Measurements from ENCODE around the gene ZNF383. TPM values are rescaled to one million over a fixed set of nuclear protein-coding genes. Genes with fewer than 3 reads are reported as not detected.
A peak's percentile ranks its signal among the peaks of the same experiment; 100 is the strongest.
"Not testable (repeated sequence)": the region's sequence is repeated elsewhere in the genome, so short reads cannot be mapped to it uniquely, and the experiment has no call there.

ZNF383 gene
- total RNA-seq, 1 donor from 2014 or later: 8.2 TPM

DNA sequence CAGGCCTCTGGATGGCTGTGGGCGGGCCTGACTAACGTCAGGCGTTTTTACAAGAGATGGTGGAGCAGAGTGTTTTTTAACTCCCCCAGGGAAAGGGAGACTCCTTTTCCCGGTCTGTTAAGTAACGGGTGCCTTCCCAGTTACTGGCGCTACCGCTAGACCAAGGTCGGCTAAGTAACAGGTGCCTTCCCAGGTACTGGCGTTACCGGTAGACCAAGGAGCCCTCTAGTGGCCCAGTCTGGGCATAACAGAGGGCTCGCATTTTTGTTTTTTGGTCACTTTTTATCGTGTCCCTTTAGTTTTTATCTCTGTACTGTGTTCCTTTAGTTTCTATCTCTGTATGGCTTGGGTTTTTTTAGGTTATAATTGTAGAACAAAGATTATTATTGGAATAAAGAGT lies 10.0 kb downstream of the ZNF383 start:
- TF ChIP-seq, protein P1, sequence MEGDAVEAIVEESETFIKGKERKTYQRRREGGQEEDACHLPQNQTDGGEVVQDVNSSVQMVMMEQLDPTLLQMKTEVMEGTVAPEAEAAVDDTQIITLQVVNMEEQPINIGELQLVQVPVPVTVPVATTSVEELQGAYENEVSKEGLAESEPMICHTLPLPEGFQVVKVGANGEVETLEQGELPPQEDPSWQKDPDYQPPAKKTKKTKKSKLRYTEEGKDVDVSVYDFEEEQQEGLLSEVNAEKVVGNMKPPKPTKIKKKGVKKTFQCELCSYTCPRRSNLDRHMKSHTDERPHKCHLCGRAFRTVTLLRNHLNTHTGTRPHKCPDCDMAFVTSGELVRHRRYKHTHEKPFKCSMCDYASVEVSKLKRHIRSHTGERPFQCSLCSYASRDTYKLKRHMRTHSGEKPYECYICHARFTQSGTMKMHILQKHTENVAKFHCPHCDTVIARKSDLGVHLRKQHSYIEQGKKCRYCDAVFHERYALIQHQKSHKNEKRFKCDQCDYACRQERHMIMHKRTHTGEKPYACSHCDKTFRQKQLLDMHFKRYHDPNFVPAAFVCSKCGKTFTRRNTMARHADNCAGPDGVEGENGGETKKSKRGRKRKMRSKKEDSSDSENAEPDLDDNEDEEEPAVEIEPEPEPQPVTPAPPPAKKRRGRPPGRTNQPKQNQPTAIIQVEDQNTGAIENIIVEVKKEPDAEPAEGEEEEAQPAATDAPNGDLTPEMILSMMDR (IDR thresholded peaks at IDR 0.05): peak; percentile 41

DNA sequence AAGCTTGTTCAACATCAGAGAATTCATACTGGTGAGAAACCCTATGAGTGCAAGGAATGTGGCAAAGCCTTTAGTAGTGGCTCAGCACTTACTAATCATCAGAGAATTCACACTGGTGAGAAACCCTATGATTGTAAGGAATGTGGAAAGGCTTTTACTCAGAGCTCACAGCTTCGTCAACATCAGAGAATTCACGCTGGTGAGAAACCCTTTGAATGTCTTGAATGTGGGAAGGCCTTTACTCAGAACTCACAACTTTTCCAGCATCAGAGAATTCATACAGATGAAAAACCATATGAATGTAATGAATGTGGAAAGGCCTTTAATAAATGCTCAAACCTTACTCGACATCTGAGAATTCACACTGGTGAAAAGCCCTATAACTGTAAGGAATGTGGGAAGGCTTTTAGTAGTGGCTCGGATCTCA lies 25.2 kb downstream of the ZNF383 start:
- H3K36me3 Mint-ChIP-seq (ENCODE audit: unreplicated experiment): peaks cover 74% of the 10 kb centered on the region
- no peaks in the 10 kb centered on the region for H3K27me3 Mint-ChIP-seq (ENCODE audit: unreplicated experiment)
- no peak for DNase-seq (ENCODE audit: extremely low spot score, unreplicated experiment)
- no peak overlapping the region for H3K27ac Mint-ChIP-seq (ENCODE audit: unreplicated experiment)
- H3K4me1 Mint-ChIP-seq (ENCODE audit: unreplicated experiment): no peaks in the 10 kb centered on the region
- H3K4me3 Mint-ChIP-seq (ENCODE audit: unreplicated experiment): no peak overlapping the region
- TF ChIP-seq, protein P1 (IDR thresholded peaks at IDR 0.05): no peak
- H3K9me3 Mint-ChIP-seq (ENCODE audit: unreplicated experiment): peaks cover 50% of the 10 kb centered on the region

More for the DNA sequence above, 10.0 kb downstream of the ZNF383 start:
- DNase-seq (ENCODE audit: extremely low spot score, unreplicated experiment): no peak
- Mint-ChIP-seq H3K9me3 (ENCODE audit: unreplicated experiment) (peaks cover 34% of the 10 kb centered on the region), H3K36me3 (ENCODE audit: unreplicated experiment) (peaks cover 62% of the 10 kb centered on the region), H3K4me3 (ENCODE audit: unreplicated experiment) (no peak overlapping the region), H3K27ac (ENCODE audit: unreplicated experiment) (no peak overlapping the region), H3K27me3 (ENCODE audit: unreplicated experiment) (no peaks in the 10 kb centered on the region), H3K4me1 (ENCODE audit: unreplicated experiment) (no peaks in the 10 kb centered on the region)

DNA sequence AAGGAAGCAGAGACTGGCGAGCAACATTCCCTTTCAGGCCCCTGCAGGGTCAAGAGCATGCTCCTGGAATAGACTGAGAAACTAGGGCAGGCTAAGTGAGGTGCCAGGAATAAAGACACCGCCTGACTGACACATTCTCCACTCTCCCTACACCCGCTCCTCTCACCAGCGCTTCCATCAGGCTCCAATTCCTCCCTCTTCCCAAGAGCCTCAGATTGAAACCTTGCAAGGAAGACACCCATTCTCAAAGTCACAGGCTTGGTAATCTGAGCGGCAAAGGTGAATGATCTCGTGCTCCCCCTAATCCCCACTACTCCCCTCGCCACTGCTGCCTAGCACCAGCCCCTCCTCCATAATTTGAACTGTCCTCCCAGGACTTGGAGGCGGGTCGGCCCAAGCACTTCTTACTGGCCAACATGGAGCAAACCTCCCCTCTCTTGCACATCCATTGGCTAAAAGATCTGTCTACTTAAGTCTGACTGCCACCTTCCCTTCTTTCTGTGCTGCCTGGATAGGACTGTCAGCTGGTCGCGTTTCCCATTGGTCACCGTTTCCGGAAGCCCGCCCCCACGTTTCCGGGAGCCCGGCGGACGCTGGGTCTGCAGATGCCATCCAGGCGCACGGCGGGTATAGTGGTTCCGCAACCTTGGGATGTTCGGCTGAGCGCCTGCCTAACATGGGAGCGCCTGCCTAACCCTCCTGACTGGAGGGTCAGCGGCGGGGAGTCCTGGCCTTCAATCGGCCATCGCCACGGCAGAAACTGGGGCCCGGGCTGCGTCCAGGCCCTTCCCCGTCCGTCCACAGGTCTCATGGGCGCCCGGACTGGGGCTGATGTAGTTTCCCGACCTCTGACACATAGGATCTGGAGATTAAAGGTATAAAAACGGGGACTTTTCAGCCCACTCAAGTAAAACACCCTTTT lies 33.6 kb downstream of the ZNF383 start:
- no peaks in the 10 kb centered on the region for H3K27me3 Mint-ChIP-seq (ENCODE audit: unreplicated experiment)
- H3K36me3 Mint-ChIP-seq (ENCODE audit: unreplicated experiment): peaks cover 7% of the 10 kb centered on the region
- H3K9me3 Mint-ChIP-seq (ENCODE audit: unreplicated experiment): peaks cover 51% of the 10 kb centered on the region
- H3K27ac Mint-ChIP-seq (ENCODE audit: unreplicated experiment): no peak overlapping the region
- TF ChIP-seq, protein P1 (IDR thresholded peaks at IDR 0.05): no peak
- H3K4me3 Mint-ChIP-seq (ENCODE audit: unreplicated experiment): no peak overlapping the region
- no peaks in the 10 kb centered on the region for H3K4me1 Mint-ChIP-seq (ENCODE audit: unreplicated experiment)
- DNase-seq (ENCODE audit: extremely low spot score, unreplicated experiment): no peak

DNA sequence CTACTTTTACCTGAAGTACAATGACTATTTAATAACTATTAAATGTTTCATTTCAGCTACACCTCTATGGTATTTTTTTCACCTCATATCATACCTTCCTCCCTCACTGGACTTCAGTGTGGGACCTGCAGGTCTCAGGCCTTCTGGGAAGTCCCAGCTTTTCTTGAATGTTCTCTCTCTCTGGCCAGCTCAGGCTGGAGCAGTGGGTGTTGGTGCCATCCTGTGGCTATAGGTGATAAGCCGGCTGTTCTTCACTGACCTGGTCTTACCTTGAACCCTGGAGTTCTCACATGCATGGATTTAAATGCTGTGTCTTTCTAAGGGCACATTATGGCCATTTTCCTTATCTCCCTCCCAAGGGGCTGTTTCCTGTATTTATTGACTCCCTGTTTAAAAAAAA lies 45.0 kb downstream of the ZNF383 start:
- not testable (repeated sequence) for H3K27me3 Mint-ChIP-seq (ENCODE audit: unreplicated experiment); DNase-seq (ENCODE audit: extremely low spot score, unreplicated experiment); H3K4me3 Mint-ChIP-seq (ENCODE audit: unreplicated experiment); H3K4me1 Mint-ChIP-seq (ENCODE audit: unreplicated experiment); H3K27ac Mint-ChIP-seq (ENCODE audit: unreplicated experiment); H3K36me3 Mint-ChIP-seq (ENCODE audit: unreplicated experiment)
- peaks cover 16% of the 10 kb centered on the region for H3K9me3 Mint-ChIP-seq (ENCODE audit: unreplicated experiment)

DNA sequence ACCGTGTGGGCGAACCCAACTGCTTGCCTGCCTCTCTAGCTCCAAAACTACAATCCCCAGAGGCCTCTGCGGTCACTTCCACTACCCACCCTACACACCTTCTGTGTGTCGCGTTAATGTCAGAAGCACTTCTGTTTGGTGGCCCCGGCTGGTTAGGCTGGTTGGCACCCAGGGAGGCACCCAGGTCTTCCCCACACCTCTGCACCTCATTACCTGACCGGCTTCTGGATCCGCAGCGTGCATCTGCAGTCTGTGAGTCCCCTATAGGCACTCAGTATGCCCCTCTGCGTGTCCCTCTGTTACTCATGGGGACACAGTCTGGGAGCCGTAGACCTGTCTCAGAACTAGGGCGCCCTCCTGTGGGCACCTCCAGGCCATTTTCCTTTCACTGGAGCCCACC lies 49.0 kb downstream of the ZNF383 start:
- H3K4me1 Mint-ChIP-seq (ENCODE audit: unreplicated experiment): not testable (repeated sequence)

DNA sequence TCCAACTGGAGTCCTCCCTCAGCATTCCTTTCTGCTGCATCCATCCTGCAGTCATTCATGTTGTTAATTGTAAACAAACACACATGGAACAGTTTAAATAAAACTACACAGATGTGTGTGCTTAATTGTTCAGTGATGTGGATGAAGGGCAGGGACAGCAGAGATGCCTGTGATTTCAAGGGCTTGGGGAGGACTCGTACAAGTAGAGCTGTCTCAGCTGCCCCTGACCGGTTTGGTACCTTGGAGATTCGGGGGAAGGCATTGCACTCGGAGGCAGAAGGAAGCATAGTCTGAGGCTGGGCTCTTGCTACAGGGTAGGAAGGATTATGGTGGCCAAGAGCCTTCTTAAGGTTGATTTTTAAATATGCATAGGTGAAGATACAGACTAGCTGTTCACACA lies 49.7 kb downstream of the ZNF383 start:
- H3K27me3 Mint-ChIP-seq (ENCODE audit: unreplicated experiment); H3K4me3 Mint-ChIP-seq (ENCODE audit: unreplicated experiment); H3K36me3 Mint-ChIP-seq (ENCODE audit: unreplicated experiment); H3K4me1 Mint-ChIP-seq (ENCODE audit: unreplicated experiment); H3K27ac Mint-ChIP-seq (ENCODE audit: unreplicated experiment); H3K9me3 Mint-ChIP-seq (ENCODE audit: unreplicated experiment); DNase-seq (ENCODE audit: extremely low spot score, unreplicated experiment): not testable (repeated sequence)

More for the DNA sequence above, 49.0 kb downstream of the ZNF383 start:
- not testable (repeated sequence) for H3K27ac Mint-ChIP-seq (ENCODE audit: unreplicated experiment); H3K27me3 Mint-ChIP-seq (ENCODE audit: unreplicated experiment); H3K4me3 Mint-ChIP-seq (ENCODE audit: unreplicated experiment); H3K9me3 Mint-ChIP-seq (ENCODE audit: unreplicated experiment); H3K36me3 Mint-ChIP-seq (ENCODE audit: unreplicated experiment)
- DNase-seq (ENCODE audit: extremely low spot score, unreplicated experiment): peak; percentile 78

DNA sequence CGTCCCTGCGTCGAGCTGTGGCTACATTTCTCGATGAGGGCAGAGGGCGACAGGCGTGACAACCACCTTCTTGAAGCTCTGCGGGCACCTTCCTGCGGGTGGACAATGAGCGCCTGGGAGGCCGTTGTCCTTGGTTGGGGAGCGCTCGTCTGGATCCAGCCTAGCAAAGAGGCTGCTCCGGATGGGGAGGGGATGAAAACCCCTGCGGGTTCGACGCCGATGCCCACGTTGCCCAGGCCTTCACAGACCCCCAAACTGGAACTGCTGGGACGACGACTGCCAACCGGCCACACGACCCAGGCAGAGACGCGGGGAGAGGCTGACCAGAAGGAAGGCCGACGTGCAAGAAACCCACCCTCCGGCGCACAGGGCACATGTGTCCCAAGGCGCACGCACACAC lies 62.6 kb downstream of the ZNF383 start:
- H3K27me3 Mint-ChIP-seq (ENCODE audit: unreplicated experiment); H3K4me1 Mint-ChIP-seq (ENCODE audit: unreplicated experiment); H3K27ac Mint-ChIP-seq (ENCODE audit: unreplicated experiment); H3K9me3 Mint-ChIP-seq (ENCODE audit: unreplicated experiment); H3K4me3 Mint-ChIP-seq (ENCODE audit: unreplicated experiment); H3K36me3 Mint-ChIP-seq (ENCODE audit: unreplicated experiment): not testable (repeated sequence)
- DNase-seq (ENCODE audit: extremely low spot score, unreplicated experiment): peak; percentile 83

DNA sequence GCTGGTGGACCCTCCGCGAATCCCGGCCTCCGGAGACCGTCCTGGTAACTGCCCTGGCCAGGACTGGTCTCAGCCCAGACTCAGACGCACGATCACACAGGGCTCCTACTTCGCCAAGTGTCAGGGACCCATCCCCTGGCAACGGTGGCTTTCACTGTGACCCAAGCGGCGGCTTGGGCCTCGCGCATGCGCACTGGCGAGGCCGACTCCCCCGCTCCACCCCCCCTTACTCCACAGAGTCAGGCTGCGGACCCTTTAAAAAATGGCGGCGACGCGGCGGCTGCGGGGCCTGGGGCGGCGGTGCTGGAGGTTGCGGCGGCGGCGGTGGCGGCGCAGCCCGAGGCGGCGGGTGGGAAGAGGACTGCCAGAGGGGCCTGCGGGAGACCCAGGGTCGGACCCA lies 66.0 kb downstream of the ZNF383 start:
- not testable (repeated sequence) for H3K27ac Mint-ChIP-seq (ENCODE audit: unreplicated experiment); H3K36me3 Mint-ChIP-seq (ENCODE audit: unreplicated experiment); H3K9me3 Mint-ChIP-seq (ENCODE audit: unreplicated experiment); H3K4me3 Mint-ChIP-seq (ENCODE audit: unreplicated experiment); H3K4me1 Mint-ChIP-seq (ENCODE audit: unreplicated experiment); H3K27me3 Mint-ChIP-seq (ENCODE audit: unreplicated experiment)
- peak; percentile 87 for DNase-seq (ENCODE audit: extremely low spot score, unreplicated experiment)

DNA sequence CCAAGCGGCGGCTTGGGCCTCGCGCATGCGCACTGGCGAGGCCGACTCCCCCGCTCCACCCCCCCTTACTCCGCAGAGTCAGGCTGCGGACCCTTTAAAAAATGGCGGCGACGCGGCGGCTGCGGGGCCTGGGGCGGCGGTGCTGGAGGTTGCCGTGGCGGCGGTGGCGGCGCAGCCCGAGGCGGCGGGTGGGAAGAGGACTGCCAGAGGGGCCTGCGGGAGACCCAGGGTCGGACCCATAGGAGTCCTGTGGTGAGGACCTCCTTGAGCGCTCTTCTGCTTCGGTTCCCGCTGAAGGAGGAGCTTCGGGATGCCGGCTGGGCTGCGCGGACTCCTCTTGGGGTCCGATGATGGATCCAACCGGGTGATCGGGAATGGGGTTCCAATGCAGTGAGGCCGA lies 71.2 kb downstream of the ZNF383 start:
- H3K4me3 Mint-ChIP-seq (ENCODE audit: unreplicated experiment); H3K4me1 Mint-ChIP-seq (ENCODE audit: unreplicated experiment); H3K27ac Mint-ChIP-seq (ENCODE audit: unreplicated experiment); H3K27me3 Mint-ChIP-seq (ENCODE audit: unreplicated experiment); H3K36me3 Mint-ChIP-seq (ENCODE audit: unreplicated experiment); H3K9me3 Mint-ChIP-seq (ENCODE audit: unreplicated experiment): not testable (repeated sequence)
- DNase-seq (ENCODE audit: extremely low spot score, unreplicated experiment): peak; percentile 85

Data from osteocyte (in vitro differentiated cells).